PC-9 (cell line): Measurements from ENCODE around the gene SMOC2.

ENCODE experiments used
- CTCF ChIP-seq: fragments of 200-600 bp; sonication (generic); conservative IDR thresholded peaks from 2 replicates; pipeline ENCODE4 v1.6.1; 2017; ENCODE audit warnings: mixed run types, antibody characterized with exemption, mild to moderate bottlenecking, moderate library complexity
- EZH2 ChIP-seq: fragments of 200-600 bp; sonication (generic); IDR thresholded peaks from 2 replicates; pipeline ENCODE4 v1.8.0; 2017; ENCODE audit warnings: antibody characterized with exemption, low read depth

GRCh38 chr6:168469521-168469920 lies 28.5 kb downstream of the SMOC2 start:
- no peak for TF ChIP-seq CTCF
- TF ChIP-seq EZH2 = no peak
